Measurements from ENCODE around the gene PDE8B. TPM values are rescaled to one million over a fixed set of nuclear protein-coding genes. Genes with fewer than 3 reads are reported as not detected.
"Not testable (repeated sequence)": the region's sequence is repeated elsewhere in the genome, so short reads cannot be mapped to it uniquely, and the experiment has no call there.

Gene PDE8B
- total RNA-seq, 1 experiment from 2014 or later, result 0.17 TPM

GRCh38 chr5:77380636-77381035 lies 170.2 kb downstream of the PDE8B start:
- H3K27me3 ChIP-seq (ENCODE audit: insufficient read depth, low read length), result no peaks in the 10 kb centered on the region
- no peaks in the 10 kb centered on the region for H3K79me2 ChIP-seq (ENCODE audit: insufficient read depth, low read length)
- H2AFZ ChIP-seq (ENCODE audit: low read depth, low read length, poor library complexity, severe bottlenecking), result no peak overlapping the region
- ChIA-PET POLR2A (no interaction called here), CTCF (interaction anchor here (1.3 kb wide), 1 partner anchor 11 kb away, joined by 3 read pairs; no protein-coding TSS in a partner anchor), RAD21 (ENCODE audit: low non-redundant PET in 1 of 2, low total read pairs in 2 of 2, uncharacterized antibody in 2 of 2, unreplicated experiment in 2 of 2) (no interaction called here)
- no peaks in the 10 kb centered on the region for H3K9me2 ChIP-seq (ENCODE audit: insufficient read depth)
- DNase-seq (ENCODE audit: low read depth, low spot score), result no peak
- H3K36me3 ChIP-seq (ENCODE audit: control insufficient read depth in 1 of 2, insufficient read depth in 2 of 2, low read length in 2 of 2), result no peaks in the 10 kb centered on the region
- no peak overlapping the region for H3K4me2 ChIP-seq (ENCODE audit: low read length)
- H3K27ac ChIP-seq (ENCODE audit: low read depth, low read length), result no peak overlapping the region
- H4K20me1 ChIP-seq (ENCODE audit: insufficient read depth), result no peaks in the 10 kb centered on the region
- H3K9me3 ChIP-seq (ENCODE audit: control insufficient read depth in 1 of 2, insufficient read depth in 1 of 2, low read depth in 1 of 2, low read length in 2 of 2), result no peaks in the 10 kb centered on the region
- H3K9ac ChIP-seq (ENCODE audit: low read length), result no peak overlapping the region
- no peak overlapping the region for H3K4me3 ChIP-seq (replicated peaks in 1 of 2; ENCODE audit: low read depth in 1 of 2, low read length in 2 of 2)
- no peak for ATAC-seq
- TF ChIP-seq SIN3A (IDR thresholded peaks at IDR 0.05; ENCODE audit: low read depth) (no peak), EZH2 (IDR thresholded peaks at IDR 0.05) (no peak), FOSL1 (IDR thresholded peaks at IDR 0.05; ENCODE audit: low read depth) (no peak), RAD21 (IDR thresholded peaks at IDR 0.05; ENCODE audit: low read depth) (no peak), CBX3 (IDR thresholded peaks at IDR 0.05; ENCODE audit: low read depth) (no peak), YY1 (IDR thresholded peaks at IDR 0.05; ENCODE audit: extremely low read depth, insufficient replicate concordance, low read depth, low read length) (no peak), EGR1 (IDR thresholded peaks at IDR 0.05; ENCODE audit: low read depth) (no peak), EZH2phosphoT487 (IDR thresholded peaks at IDR 0.05; ENCODE audit: borderline replicate concordance) (no peak), TCF7L2 (IDR thresholded peaks at IDR 0.05; ENCODE audit: borderline replicate concordance, extremely low read depth, insufficient read depth, insufficient read length) (no peak), ELF1 (IDR thresholded peaks at IDR 0.05; ENCODE audit: borderline replicate concordance, low read depth) (no peak), ZFX (IDR thresholded peaks at IDR 0.05) (no peak), POLR2AphosphoS5 (IDR thresholded peaks at IDR 0.05; ENCODE audit: low read depth, low read length) (no peak), CEBPB (IDR thresholded peaks at IDR 0.05; ENCODE audit: low read depth) (no peak), MAX (IDR thresholded peaks at IDR 0.05) (no peak), JUND (IDR thresholded peaks at IDR 0.05) (no peak), SP1 (IDR thresholded peaks at IDR 0.05; ENCODE audit: low read depth) (no peak)
- TF ChIP-seq, protein P1, sequence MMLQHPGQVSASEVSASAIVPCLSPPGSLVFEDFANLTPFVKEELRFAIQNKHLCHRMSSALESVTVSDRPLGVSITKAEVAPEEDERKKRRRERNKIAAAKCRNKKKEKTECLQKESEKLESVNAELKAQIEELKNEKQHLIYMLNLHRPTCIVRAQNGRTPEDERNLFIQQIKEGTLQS (IDR thresholded peaks at IDR 0.05), result no peak
- TF ChIP-seq, protein P2, sequence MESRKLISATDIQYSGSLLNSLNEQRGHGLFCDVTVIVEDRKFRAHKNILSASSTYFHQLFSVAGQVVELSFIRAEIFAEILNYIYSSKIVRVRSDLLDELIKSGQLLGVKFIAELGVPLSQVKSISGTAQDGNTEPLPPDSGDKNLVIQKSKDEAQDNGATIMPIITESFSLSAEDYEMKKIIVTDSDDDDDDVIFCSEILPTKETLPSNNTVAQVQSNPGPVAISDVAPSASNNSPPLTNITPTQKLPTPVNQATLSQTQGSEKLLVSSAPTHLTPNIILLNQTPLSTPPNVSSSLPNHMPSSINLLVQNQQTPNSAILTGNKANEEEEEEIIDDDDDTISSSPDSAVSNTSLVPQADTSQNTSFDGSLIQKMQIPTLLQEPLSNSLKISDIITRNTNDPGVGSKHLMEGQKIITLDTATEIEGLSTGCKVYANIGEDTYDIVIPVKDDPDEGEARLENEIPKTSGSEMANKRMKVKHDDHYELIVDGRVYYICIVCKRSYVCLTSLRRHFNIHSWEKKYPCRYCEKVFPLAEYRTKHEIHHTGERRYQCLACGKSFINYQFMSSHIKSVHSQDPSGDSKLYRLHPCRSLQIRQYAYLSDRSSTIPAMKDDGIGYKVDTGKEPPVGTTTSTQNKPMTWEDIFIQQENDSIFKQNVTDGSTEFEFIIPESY (IDR thresholded peaks at IDR 0.05; ENCODE audit: extremely low read depth, insufficient replicate concordance, low read length), result no peak
- intact Hi-C loops (cut with micrococcal nuclease), result no loop called here
- no TSS peak for BruUV-seq (replicated peaks)
- no peaks in the 10 kb centered on the region for H3K4me1 ChIP-seq (ENCODE audit: control insufficient read depth in 1 of 2, insufficient read depth in 2 of 2, low read length in 2 of 2)

DNA sequence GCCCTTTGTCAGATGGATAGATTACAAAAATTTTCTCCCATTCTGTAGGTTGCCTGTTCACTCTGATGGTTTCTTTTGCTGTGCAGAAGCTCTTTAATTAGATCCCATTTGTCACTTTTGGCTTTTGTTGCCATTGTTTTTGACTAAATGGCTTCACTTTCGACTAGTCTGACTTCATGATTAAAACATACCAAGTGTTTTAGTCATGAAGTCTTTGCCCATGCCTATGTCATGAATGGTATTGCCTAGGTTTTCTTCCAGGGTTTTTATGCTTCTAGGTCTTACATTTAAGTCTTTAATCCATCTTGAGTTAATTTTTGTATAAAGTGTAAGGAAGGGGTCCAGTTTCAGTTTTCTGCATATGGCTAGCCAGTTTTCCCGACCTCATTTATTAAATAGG lies 172.9 kb downstream of the PDE8B start:
- H3K27ac ChIP-seq (ENCODE audit: low read depth, low read length); H3K9me3 ChIP-seq (ENCODE audit: control insufficient read depth in 1 of 2, insufficient read depth in 1 of 2, low read depth in 1 of 2, low read length in 2 of 2); CTCF ChIA-PET; DNase-seq (ENCODE audit: low read depth, low spot score); H3K36me3 ChIP-seq (ENCODE audit: control insufficient read depth in 1 of 2, insufficient read depth in 2 of 2, low read length in 2 of 2); RAD21 ChIA-PET (ENCODE audit: low non-redundant PET in 1 of 2, low total read pairs in 2 of 2, uncharacterized antibody in 2 of 2, unreplicated experiment in 2 of 2); H3K27me3 ChIP-seq (ENCODE audit: insufficient read depth, low read length); H3K9ac ChIP-seq (ENCODE audit: low read length); H3K79me2 ChIP-seq (ENCODE audit: insufficient read depth, low read length); intact Hi-C loops (cut with micrococcal nuclease); BruUV-seq (replicated peaks); H2AFZ ChIP-seq (ENCODE audit: low read depth, low read length, poor library complexity, severe bottlenecking); H3K4me2 ChIP-seq (ENCODE audit: low read length); ATAC-seq; H4K20me1 ChIP-seq (ENCODE audit: insufficient read depth); H3K4me3 ChIP-seq (replicated peaks in 1 of 2; ENCODE audit: low read depth in 1 of 2, low read length in 2 of 2); POLR2A ChIA-PET; H3K4me1 ChIP-seq (ENCODE audit: control insufficient read depth in 1 of 2, insufficient read depth in 2 of 2, low read length in 2 of 2); H3K9me2 ChIP-seq (ENCODE audit: insufficient read depth): not testable (repeated sequence)

All from HCT116 (cell line).